ENCODE measurements around the gene SMAD2.

- TF ChIP-seq CTCF (conservative IDR thresholded peaks at IDR 0.05; ENCODE audit: low read length) (no peak), EZH2phosphoT487 (IDR thresholded peaks at IDR 0.05; ENCODE audit: borderline replicate concordance, low read depth, low read length) (no peak)
Measured at GRCh38 chr18:47928466-47928865, 2.0 kb downstream of the SMAD2 start.
